CD1c-positive myeloid dendritic cell (primary cell): Measurements from ENCODE around the gene SENP8.

Experiments used
- DNase-seq: peaks from one replicate; pipeline ENCODE4 v3.0.0-alpha.2; 2016; ENCODE audit errors: extremely low spot score

Gene SENP8

DNA sequence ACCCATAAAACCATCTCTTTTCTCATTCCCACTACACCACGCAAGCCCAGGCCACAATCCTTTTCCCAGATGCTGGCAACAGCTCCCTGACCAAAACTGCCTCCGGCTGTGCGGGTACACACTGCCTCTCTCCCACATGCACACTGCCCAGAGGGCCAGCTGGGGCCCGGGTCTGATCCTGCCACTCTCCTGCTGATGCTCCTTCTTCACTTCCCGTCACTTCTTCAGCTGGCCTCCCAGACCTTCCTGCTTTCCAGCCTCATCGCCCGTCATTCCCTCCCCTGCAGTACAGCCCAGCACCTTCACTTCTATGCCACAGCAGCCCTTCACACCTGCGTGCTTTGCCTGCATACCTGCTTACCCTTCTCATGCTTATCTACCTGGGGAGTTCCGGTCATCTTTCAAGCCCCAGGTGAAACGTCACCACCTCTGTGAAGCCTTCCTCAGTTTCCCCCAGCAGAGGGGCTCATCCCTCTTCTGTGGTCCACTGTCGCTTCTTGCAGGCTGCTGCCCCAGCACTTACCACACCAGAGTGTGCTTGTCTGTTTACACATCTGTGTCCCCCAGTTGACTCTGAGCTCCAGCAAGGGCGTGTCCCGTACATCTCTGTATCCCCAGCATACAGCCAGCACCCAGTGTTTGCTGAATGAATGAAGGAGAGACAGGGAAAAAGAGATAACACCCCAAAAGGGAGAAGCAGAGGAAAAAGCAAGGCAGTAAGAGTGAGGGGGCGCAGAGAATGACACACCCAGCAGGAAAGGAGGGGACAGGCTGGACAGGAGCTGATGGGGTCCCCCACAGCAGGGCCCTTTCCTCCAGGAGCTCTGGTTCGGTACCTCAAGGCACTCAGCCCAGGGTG, 57.2 kb downstream of the SENP8 start:
- no peak for DNase-seq

DNA sequence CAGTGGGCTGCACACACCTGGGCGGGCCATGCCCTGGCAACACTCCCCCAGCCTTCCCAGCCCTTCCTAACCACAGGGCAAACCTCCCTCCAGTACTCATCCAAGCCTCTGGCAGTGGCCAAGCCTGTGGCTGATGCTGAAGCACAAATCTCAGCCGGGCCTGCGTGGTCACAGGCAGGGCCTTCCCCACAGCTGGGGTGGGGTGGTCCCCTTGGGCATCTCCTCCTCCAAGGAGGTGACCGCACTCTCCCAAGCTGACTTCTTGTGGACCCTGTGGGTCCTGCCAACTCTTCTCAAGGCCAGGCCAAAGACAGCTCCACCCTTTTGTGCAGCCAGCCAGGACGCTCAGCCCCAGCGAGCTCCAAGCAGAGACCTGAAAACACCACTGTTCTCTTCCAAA, 58.0 kb downstream of the SENP8 start:
- no peak for DNase-seq

- no peak for DNase-seq
Measured at GRCh38 chr15:72176743-72177142, 58.5 kb downstream of the SENP8 start.

DNA sequence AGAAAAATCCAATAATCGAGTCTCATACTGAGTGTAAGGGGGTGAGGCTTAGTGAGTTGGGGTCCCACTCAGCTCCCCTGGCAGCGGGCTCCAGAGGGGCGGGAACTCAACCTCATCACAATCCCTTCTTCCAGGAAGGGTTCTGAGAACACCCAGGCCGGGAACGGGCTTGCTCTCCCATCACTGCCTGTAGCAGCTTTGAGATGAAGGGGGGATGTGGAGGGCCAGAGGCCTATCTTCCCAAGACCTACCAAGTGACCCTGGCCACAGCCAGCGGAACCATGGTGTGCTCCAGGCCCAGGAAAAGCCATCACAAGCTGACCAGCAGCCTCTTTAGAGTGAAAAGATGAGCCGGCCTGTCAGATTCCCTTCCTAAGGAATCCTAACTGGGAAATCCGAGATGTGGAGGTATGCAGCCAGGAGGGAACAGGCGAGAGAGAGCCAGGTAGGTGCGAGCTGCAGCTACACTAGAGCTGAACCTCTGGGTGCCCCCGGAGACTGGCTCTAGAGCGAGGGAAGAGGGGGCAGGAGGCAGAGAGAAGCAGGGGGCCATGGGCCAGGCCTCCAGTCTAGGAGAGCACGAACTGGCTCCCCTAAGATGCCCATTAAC, 60.9 kb downstream of the SENP8 start:
- DNase-seq: no peak

DNA sequence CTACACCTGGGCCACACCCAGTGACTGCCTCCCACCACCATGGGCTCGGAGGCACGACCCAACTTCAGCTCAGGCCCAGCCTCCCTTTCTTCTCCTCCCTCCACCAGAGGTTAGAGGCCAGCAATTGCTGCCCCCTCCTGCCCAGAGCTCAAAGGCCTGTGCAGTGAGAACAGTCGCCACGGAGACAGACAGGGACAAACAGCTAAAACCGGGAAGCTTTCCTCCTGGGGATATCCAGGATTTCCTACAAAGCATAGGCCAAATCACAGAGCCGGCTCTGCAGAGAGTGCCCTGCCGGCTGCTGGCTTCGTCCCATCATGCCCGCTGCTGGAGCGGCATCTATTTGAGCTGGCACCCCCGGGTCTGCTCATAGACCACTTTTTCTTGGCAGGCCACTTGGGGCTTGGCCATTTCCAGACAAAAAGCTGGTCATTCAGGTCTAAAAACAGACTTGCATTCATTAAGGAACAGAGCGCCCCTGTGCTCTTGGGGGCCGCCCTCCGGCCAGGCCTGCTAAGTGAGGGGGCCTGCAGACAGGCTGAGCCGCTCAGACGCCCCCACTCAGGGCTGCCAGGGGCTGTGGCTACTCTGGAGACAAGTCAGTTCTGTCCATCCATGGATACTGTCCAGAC, 61.9 kb downstream of the SENP8 start:
- no peak for DNase-seq

- DNase-seq: no peak
Measured at GRCh38 chr15:72180761-72181324, 62.6 kb downstream of the SENP8 start.

DNA sequence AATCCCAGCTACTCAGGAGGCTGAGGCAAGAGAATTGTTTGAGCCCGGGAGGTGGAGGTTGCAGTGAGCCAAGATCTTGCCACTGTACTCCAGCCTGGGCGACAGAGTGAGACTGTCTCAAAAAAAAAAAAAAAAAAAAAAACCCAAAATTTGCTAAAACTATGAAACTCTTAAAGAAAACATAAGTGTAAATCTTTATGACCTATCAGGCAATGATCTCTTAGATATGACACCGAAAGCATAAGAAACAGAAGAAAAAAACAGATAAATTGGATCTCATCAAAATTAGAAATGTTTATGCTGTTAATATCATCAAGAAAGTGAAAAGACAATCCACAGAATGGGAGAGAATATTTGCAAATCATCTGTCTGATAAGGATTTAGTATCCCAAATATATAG, 64.0 kb downstream of the SENP8 start:
- DNase-seq: no peak

- no peak for DNase-seq
Measured at GRCh38 chr15:72182673-72183072, 64.5 kb downstream of the SENP8 start.

DNA sequence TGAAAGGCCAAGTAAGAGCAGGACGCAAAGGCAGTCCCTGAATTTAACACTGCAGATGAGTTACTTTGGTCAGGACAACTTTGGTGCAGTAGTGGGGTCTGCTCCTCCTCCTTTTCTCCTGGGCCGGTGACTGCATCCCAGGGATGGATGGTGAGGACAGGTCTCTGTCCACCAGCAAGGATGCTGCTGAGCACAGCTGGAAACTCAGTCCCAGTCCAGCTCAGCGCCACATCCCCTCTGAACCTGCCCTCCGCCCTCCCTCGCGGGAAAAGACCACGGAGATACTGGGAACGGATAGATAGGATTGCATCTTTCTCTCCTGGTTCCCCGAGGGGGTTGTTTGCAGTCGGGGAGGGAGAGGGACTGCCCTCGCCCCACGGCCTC, 65.6 kb downstream of the SENP8 start:
- no peak for DNase-seq

DNA sequence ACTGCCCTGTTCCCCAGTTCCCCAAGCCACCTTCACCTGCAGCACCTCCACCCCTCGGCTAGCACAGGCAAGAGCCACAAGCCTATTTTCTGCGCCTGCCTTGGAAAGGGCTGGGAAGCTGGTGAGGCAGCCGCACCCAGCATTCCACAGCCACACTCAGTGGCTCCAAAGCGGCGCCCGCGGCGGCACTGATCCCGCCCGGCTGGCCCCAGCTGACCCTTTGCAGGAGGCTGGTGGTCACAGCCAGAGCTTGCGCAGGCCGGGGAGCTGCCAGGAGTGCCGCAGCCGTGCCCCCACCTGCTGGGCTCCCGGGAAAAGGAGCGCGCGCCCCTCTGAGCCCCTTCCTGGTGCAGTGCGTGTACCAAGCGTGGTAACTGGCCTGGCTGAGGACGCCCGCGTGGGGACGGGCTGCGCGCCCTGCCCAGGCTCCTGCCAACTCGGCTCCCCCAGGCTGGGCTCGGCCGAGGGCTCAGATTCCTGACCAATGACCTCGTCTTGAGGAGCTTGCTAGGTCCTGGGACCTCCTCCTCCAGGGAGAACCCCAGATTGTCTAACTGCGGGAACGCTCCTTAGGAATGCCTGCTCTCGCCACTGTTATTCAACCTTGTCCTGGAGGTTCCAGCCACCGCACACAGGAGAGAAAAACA, 66.1 kb downstream of the SENP8 start:
- no peak for DNase-seq

DNA sequence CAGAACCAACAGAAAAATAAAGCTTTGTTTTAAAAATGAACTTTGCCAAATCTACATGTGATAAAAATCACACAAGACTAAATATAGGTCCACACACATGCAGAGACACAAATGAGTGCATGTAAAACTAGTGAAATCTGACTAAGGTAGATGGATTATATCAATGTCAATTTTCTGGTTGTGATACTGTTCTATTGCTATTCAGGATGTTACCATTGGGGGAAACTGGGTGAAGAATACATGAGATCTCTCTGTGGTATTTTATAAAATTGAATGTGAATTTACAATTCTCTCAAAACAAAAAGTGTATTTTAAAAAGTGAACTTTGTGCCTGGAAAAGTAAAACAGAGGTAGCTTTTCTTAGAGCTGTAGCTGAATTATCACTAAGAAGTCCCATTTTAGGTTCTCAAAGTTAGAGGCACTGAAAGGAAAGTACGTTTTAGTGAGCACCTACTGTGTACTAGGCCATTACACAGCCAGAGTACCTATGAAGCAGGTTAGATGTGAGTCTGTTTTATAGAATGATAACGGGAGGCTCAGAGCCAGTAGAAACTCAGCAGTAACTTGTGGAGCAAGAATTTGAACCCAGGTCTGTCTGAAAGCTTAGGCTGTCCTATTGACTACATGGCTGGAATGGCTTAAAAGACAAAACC, 71.2 kb downstream of the SENP8 start:
- DNase-seq: no peak

DNA sequence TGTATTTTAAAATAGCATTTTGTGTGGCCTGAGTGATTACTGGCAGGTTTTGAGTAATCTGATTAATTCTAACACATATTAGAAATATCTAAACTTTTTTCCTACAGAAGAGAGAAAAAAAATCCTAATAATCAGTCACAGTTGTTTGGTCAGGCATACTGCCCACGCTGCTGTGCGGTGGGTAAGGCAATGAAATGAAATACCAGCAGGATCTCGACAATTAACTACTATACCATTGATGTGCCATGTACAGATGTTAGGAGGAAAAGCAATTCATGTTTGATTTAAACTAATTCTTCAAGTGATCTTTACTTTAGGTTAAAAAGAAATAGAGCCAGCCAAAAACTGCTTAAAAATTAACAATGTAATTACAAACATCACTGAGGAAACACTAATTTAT, 74.2 kb downstream of the SENP8 start:
- no peak for DNase-seq
